Urinary bladder (tissue), 2 donors: Measurements from ENCODE around the gene HS2ST1. TPM values are rescaled to one million over a fixed set of nuclear protein-coding genes. Genes with fewer than 3 reads are reported as not detected.

Source experiments
- polyA plus RNA-seq: library from polyadenylated mRNA; stranded (reverse); fragments of 200-250 nt; gene quantifications from one replicate; pipeline ENCODE4 v1.2.3, GENCODE V29; 2013
- total RNA-seq: library from RNA; depleted of rRNA; stranded (reverse); fragments of >200 nt; gene quantifications from one replicate; pipeline ENCODE4 v1.2.3, GENCODE V29; 2014
- donor health status: healthy.

The HS2ST1 gene
- total and polyA plus RNA-seq, 2 donors: 12.1 to 36.9 TPM

Other genes with a start within 250 kb of the HS2ST1 start
- 104 TPM for gene SH3GLB1, start 210.1 kb upstream of the HS2ST1 start, total RNA-seq
- 35.1 TPM for gene SH3GLB1, start 210.1 kb upstream of the HS2ST1 start, polyA plus RNA-seq
- 247 TPM for gene SELENOF, start 509 bp upstream of the HS2ST1 start, total RNA-seq
- 115 TPM for gene SELENOF, start 509 bp upstream of the HS2ST1 start, polyA plus RNA-seq